K562 (cell line): ENCODE measurements around the gene FLCN. TPM values are rescaled to one million over a fixed set of nuclear protein-coding genes. Genes with fewer than 3 reads are reported as not detected.

Experiments used
- ADNP ChIP-seq: fragments of 200-800 bp; sonication (Bioruptor generic); IDR thresholded peaks from 2 replicates; pipeline ENCODE4 v1.6.1; 2016; ENCODE audit warnings: missing genetic modification characterization, missing compliant biosample characterization
- BACH1 ChIP-seq: fragments of 200-800 bp; sonication (Bioruptor generic); IDR thresholded peaks from 2 replicates; pipeline ENCODE4 v1.6.1; 2016; ENCODE audit warnings: missing genetic modification characterization, missing compliant biosample characterization
- BRD4 ChIP-seq: fragments of 200-600 bp; sonication (generic); IDR thresholded peaks from 2 replicates; pipeline ENCODE4 v1.6.1; 2017; ENCODE audit warnings: inconsistent platforms
- GTF2F1 ChIP-seq: IDR thresholded peaks from 2 replicates; pipeline ENCODE4 v1.6.1; 2011; ENCODE audit warnings: low read depth, low read length, improper control_type of control experiment
- ILF3 ChIP-seq: fragments of 450-650 bp; IDR thresholded peaks from 2 replicates; pipeline ENCODE4 v1.6.1; 2018; ENCODE audit warnings: antibody characterized with exemption, mild to moderate bottlenecking, moderate library complexity, borderline replicate concordance
- NCOR1 ChIP-seq: fragments of 450-650 bp; IDR thresholded peaks from 2 replicates; pipeline ENCODE4 v1.6.1; 2016; ENCODE audit warnings: mild to moderate bottlenecking, moderate library complexity
- NFE2 ChIP-seq: IDR thresholded peaks from 2 replicates; pipeline ENCODE4 v1.6.1; 2014; ENCODE audit warnings: antibody characterized with exemption, low read depth
- RBFOX2 ChIP-seq: fragments of 200-400 bp; formaldehyde crosslinking; IDR thresholded peaks from 2 replicates; pipeline ENCODE4 v1.6.1; 2017; ENCODE audit warnings: low read depth, mild to moderate bottlenecking, low read length, moderate library complexity
- RFX7 ChIP-seq: fragments of 250-450 bp; sonication (Bioruptor Pico); IDR thresholded peaks from 2 replicates; pipeline ENCODE4 v1.5.1; 2021; ENCODE audit warnings: mild to moderate bottlenecking
- SP1 ChIP-seq: sonication (generic); formaldehyde crosslinking; IDR thresholded peaks from 2 replicates; pipeline ENCODE4 v1.8.1; 2022; ENCODE audit warnings: mild to moderate bottlenecking, missing genetic modification reagents
- XRCC3 ChIP-seq: fragments of 450-650 bp; IDR thresholded peaks from 2 replicates; pipeline ENCODE4 v1.6.1; 2017; ENCODE audit warnings: mild to moderate bottlenecking, moderate library complexity
- ZNF146 ChIP-seq: IDR thresholded peaks from one replicate; pipeline ENCODE4 v1.6.1; 2018; ENCODE audit warnings: missing compliant biosample characterization; ENCODE audit not compliant: unreplicated experiment
- ZNF263 ChIP-seq: sonication (generic); formaldehyde crosslinking; IDR thresholded peaks from 2 replicates; pipeline ENCODE4 v1.8.0; 2022; ENCODE audit warnings: mild to moderate bottlenecking, missing genetic modification reagents, borderline replicate concordance
- polyA plus RNA-seq, 8 experiments: library from polyadenylated mRNA; depleted of rRNA in 4 of 8; stranded (reverse) in 5 of 8; unstranded in 3 of 8; fragments of >200 nt; fragmentation: Nextera tagmentation in 2 of 8; fragmentation: Illumina TruSeq in 1 of 8; extraction: Ambion mirVana in 2 of 8; extraction: Trizol in 1 of 8; gene quantifications; 2 replicates each; pipeline versions ENCODE4 v1.2.1 to v1.2.3, GENCODE V29; 2011 to 2014; ENCODE audit warnings: inconsistent platforms in 1 of 8, missing spikeins in 1 of 8
- total RNA-seq, 7 experiments: library from RNA; depleted of rRNA in 6 of 7; stranded (reverse); fragments of >200 nt in 6 of 7; fragmentation: Illumina TruSeq in 2 of 7; extraction: Trizol in 2 of 7; gene quantifications; 2 replicates each; pipeline versions ENCODE4 v1.2.1 to v1.2.3, GENCODE V29; 2011 to 2021; ENCODE audit warnings: low replicate concordance in 1 of 7
- TF ChIP-seq, protein P1 (sequence below): fragments of 250-450 bp; sonication (Bioruptor Pico); IDR thresholded peaks from 2 replicates; pipeline ENCODE4 v1.8.0; 2022; ENCODE audit warnings: inconsistent platforms, mild to moderate bottlenecking, moderate library complexity, borderline replicate concordance
- TF ChIP-seq, protein P2 (sequence below): fragments of 450-650 bp; IDR thresholded peaks from 2 replicates; pipeline ENCODE4 v1.6.1; 2016
- TF ChIP-seq, protein P3 (sequence below): sonication (generic); formaldehyde crosslinking; IDR thresholded peaks from 2 replicates; pipeline ENCODE4 v1.8.1; 2023; ENCODE audit warnings: missing genetic modification reagents, mild to moderate bottlenecking, borderline replicate concordance
- TF ChIP-seq, protein P4 (sequence below), 3 experiments: fragments of 200-800 bp in 1 of 3; sonication (Bioruptor generic) in 1 of 3; sonication (generic) in 1 of 3; formaldehyde crosslinking in 1 of 3; IDR thresholded peaks; 2 replicates each; pipeline versions ENCODE4 v1.6.1 to v1.8.0; 2016 to 2022; ENCODE audit warnings: mild to moderate bottlenecking in 2 of 3, missing compliant biosample characterization in 2 of 3, missing genetic modification characterization in 2 of 3, missing genetic modification reagents in 1 of 3
- TF ChIP-seq, protein P5 (sequence below): sonication (generic); formaldehyde crosslinking; IDR thresholded peaks from 2 replicates; pipeline ENCODE4 v1.9.0; 2022; ENCODE audit warnings: mild to moderate bottlenecking, missing genetic modification reagents

The FLCN gene
- total and polyA plus RNA-seq, 9 of the 15 experiments (the other 6 are each of a cell fraction or from before 2014, with no cell fraction given) = 1.6 to 33.5 (median 10.9) TPM

DNA sequence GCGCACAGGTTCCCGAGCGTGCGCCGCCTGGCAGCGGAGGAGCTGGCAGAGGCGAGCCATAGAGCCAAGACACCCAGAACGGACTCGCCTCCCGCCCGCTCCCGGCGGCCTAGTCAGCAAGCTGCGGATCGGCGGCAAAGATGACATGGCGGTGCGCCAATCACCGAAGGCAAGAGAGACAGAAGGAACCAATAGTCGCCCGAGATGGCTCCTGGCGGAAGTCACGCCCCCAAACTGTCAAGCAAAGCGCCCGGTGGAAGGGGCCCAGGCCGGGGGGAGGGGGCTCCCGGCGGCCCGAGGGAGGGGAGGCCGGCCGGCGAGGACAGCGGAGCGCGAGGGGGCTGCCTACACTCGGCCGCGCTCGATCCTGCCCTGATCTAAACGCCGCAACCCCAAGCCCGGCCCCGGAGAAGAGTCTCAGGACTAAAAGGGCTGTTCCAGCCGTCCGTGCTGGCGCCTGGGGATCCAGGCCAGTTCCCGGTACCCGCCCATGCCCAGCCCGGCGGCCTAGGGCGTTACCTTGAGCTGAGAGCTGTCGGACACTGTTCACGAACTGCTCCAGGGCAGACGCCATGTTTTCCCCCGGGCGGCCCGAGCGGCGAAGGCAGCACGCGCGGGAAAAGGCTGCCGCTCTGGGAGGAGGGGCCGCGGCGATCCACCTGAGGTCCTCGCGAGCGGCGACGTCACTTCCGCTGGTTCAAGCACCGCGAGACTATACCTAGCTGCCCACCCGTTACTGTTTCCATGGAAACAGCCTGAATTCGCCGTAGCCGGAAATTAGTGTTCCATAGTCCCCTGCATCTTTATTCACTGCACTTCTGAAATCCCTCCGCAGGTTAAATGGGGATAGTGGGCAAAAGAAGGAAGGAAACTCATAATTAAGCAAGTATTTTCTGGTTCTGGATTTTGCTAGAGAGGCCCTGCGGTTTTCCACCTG lies 43.9 kb upstream of the FLCN start, which contains the start of gene COPS3 (continued):
- TF ChIP-seq ZNF263 (peak; percentile 22; the same call in 1 of the 2 replicates), BACH1 (tag) (no peak), ADNP (tag) (no peak), SP1 (CRISPR knock-in tag) (peak; percentile 37; the same call in 1 of the 2 replicates), GTF2F1 (no peak), RBFOX2 (peak; percentile 95), NCOR1 (no peak), ILF3 (no peak), XRCC3 (no peak), ZNF146 (CRISPR knock-in tag) (no peak), RFX7 (CRISPR knock-in tag) (no peak), BRD4 (no peak), NFE2 (0 out of 2 replicates have a peak, but pooled peaks have one; percentile 20)
- TF ChIP-seq, protein P1, sequence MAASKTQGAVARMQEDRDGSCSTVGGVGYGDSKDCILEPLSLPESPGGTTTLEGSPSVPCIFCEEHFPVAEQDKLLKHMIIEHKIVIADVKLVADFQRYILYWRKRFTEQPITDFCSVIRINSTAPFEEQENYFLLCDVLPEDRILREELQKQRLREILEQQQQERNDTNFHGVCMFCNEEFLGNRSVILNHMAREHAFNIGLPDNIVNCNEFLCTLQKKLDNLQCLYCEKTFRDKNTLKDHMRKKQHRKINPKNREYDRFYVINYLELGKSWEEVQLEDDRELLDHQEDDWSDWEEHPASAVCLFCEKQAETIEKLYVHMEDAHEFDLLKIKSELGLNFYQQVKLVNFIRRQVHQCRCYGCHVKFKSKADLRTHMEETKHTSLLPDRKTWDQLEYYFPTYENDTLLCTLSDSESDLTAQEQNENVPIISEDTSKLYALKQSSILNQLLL (CRISPR knock-in tag) = no peak
- TF ChIP-seq, protein P2, sequence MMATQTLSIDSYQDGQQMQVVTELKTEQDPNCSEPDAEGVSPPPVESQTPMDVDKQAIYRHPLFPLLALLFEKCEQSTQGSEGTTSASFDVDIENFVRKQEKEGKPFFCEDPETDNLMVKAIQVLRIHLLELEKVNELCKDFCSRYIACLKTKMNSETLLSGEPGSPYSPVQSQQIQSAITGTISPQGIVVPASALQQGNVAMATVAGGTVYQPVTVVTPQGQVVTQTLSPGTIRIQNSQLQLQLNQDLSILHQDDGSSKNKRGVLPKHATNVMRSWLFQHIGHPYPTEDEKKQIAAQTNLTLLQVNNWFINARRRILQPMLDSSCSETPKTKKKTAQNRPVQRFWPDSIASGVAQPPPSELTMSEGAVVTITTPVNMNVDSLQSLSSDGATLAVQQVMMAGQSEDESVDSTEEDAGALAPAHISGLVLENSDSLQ = peak; percentile 98
- TF ChIP-seq, protein P3, sequence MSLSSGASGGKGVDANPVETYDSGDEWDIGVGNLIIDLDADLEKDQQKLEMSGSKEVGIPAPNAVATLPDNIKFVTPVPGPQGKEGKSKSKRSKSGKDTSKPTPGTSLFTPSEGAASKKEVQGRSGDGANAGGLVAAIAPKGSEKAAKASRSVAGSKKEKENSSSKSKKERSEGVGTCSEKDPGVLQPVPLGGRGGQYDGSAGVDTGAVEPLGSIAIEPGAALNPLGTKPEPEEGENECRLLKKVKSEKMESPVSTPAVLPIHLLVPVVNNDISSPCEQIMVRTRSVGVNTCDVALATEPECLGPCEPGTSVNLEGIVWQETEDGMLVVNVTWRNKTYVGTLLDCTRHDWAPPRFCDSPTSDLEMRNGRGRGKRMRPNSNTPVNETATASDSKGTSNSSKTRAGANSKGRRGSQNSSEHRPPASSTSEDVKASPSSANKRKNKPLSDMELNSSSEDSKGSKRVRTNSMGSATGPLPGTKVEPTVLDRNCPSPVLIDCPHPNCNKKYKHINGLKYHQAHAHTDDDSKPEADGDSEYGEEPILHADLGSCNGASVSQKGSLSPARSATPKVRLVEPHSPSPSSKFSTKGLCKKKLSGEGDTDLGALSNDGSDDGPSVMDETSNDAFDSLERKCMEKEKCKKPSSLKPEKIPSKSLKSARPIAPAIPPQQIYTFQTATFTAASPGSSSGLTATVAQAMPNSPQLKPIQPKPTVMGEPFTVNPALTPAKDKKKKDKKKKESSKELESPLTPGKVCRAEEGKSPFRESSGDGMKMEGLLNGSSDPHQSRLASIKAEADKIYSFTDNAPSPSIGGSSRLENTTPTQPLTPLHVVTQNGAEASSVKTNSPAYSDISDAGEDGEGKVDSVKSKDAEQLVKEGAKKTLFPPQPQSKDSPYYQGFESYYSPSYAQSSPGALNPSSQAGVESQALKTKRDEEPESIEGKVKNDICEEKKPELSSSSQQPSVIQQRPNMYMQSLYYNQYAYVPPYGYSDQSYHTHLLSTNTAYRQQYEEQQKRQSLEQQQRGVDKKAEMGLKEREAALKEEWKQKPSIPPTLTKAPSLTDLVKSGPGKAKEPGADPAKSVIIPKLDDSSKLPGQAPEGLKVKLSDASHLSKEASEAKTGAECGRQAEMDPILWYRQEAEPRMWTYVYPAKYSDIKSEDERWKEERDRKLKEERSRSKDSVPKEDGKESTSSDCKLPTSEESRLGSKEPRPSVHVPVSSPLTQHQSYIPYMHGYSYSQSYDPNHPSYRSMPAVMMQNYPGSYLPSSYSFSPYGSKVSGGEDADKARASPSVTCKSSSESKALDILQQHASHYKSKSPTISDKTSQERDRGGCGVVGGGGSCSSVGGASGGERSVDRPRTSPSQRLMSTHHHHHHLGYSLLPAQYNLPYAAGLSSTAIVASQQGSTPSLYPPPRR (CRISPR knock-in tag) = no peak
- TF ChIP-seq, protein P4, sequence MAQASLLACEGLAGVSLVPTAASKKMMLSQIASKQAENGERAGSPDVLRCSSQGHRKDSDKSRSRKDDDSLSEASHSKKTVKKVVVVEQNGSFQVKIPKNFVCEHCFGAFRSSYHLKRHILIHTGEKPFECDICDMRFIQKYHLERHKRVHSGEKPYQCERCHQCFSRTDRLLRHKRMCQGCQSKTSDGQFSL (CRISPR knock-in tag; IDR thresholded peaks at IDR 0.05) = no peak
- TF ChIP-seq, protein P4 (tag; IDR thresholded peaks at IDR 0.05) = no peak
- TF ChIP-seq, protein P5, sequence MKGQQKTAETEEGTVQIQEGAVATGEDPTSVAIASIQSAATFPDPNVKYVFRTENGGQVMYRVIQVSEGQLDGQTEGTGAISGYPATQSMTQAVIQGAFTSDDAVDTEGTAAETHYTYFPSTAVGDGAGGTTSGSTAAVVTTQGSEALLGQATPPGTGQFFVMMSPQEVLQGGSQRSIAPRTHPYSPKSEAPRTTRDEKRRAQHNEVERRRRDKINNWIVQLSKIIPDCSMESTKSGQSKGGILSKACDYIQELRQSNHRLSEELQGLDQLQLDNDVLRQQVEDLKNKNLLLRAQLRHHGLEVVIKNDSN (CRISPR knock-in tag) = peak; percentile 51
